Measurements from ENCODE around the gene CRYM. TPM values are rescaled to one million over a fixed set of nuclear protein-coding genes. Genes with fewer than 3 reads are reported as not detected.
"Not testable (repeated sequence)": the region's sequence is repeated elsewhere in the genome, so short reads cannot be mapped to it uniquely, and the experiment has no call there.

Gene CRYM
- total RNA-seq, 2 donors from 2014 or later = 14.2 to 21.0 TPM

DNA sequence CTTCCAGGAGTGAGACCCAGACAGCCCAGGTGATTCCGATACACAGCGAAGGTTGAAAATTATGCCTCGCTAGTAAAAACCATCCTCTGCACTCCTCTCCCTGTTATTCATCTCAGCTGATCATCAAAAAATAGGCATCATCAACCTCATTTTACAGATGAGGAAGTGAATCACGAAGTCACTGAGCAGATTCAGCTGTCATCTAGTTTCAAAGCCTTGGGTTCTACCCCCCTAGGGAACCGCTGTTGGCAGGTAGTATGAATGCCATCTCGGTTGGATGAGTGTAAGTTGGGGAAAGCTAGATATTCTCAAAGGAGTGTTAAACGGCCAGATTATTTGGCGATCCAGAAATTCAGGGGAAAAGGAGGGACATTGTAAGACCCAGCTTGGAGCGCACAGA, 2.0 kb downstream of the CRYM start:
- Histone ChIP-seq H3K36me3 (ENCODE audit: control insufficient read depth, insufficient read depth, low read length) (no peaks in the 10 kb centered on the region), H3K9ac (ENCODE audit: extremely low read depth, low read length, poor library complexity, severe bottlenecking) (no peak overlapping the region), H3K27me3 (ENCODE audit: control insufficient read depth, insufficient read depth, low read length, poor library complexity, severe bottlenecking) (peaks cover 41% of the 10 kb centered on the region), H3K9me3 (ENCODE audit: control insufficient read depth, low read length) (no peaks in the 10 kb centered on the region), H3K4me1 (ENCODE audit: control insufficient read depth, insufficient read depth, low read length) (peaks cover 6% of the 10 kb centered on the region), H3K27ac (ENCODE audit: low read depth, low read length) (no peak overlapping the region), H3K4me3 (ENCODE audit: low read length) (no peak overlapping the region)
- TF ChIP-seq, protein P1, sequence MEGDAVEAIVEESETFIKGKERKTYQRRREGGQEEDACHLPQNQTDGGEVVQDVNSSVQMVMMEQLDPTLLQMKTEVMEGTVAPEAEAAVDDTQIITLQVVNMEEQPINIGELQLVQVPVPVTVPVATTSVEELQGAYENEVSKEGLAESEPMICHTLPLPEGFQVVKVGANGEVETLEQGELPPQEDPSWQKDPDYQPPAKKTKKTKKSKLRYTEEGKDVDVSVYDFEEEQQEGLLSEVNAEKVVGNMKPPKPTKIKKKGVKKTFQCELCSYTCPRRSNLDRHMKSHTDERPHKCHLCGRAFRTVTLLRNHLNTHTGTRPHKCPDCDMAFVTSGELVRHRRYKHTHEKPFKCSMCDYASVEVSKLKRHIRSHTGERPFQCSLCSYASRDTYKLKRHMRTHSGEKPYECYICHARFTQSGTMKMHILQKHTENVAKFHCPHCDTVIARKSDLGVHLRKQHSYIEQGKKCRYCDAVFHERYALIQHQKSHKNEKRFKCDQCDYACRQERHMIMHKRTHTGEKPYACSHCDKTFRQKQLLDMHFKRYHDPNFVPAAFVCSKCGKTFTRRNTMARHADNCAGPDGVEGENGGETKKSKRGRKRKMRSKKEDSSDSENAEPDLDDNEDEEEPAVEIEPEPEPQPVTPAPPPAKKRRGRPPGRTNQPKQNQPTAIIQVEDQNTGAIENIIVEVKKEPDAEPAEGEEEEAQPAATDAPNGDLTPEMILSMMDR (conservative IDR thresholded peaks at IDR 0.05) = no peak
- DNase-seq = no peak
- Mint-ChIP-seq H3K27ac (no peak overlapping the region), H3K9me3 (no peaks in the 10 kb centered on the region), H3K36me3 (ENCODE audit: low read depth) (no peaks in the 10 kb centered on the region), H3K27me3 (ENCODE audit: insufficient read depth) (peaks cover 56% of the 10 kb centered on the region), H3K4me1 (peaks cover 17% of the 10 kb centered on the region), H3K4me3 (no peak overlapping the region)
- 83 to 95% methylated on average over 5 to 9 of the region's 9 CpGs for WGBS, 2 experiments (ENCODE audit: insufficient coverage in 1 of 2, insufficient read length in 1 of 2)

DNA sequence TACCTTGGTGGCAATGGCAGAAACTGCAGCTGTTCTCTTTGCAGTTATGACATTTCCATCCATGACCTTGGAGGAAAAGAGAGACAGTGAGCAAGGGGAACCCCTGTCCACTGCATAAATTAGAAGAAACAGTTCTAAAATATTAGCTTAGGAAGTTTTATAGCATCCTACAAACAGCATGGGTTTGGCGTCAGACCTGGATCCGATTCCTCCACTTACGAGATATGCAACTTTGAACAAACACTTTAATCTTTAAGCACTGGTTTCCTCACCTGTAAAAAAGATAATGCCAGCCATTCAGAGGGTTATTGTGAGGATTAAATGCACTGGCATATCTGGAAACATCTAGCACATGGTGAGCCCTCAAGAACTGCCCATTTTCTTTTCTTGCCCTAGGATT, 2.6 kb downstream of the CRYM start:
- DNase-seq = no peak
- Histone ChIP-seq H3K27me3 (ENCODE audit: control insufficient read depth, insufficient read depth, low read length, poor library complexity, severe bottlenecking) (peaks cover 41% of the 10 kb centered on the region), H3K27ac (ENCODE audit: low read depth, low read length) (no peak overlapping the region), H3K36me3 (ENCODE audit: control insufficient read depth, insufficient read depth, low read length) (no peaks in the 10 kb centered on the region), H3K9ac (ENCODE audit: extremely low read depth, low read length, poor library complexity, severe bottlenecking) (no peak overlapping the region), H3K4me1 (ENCODE audit: control insufficient read depth, insufficient read depth, low read length) (peaks cover 6% of the 10 kb centered on the region), H3K9me3 (ENCODE audit: control insufficient read depth, low read length) (no peaks in the 10 kb centered on the region), H3K4me3 (ENCODE audit: low read length) (no peak overlapping the region)
- no peaks in the 10 kb centered on the region for H3K36me3 Mint-ChIP-seq (ENCODE audit: low read depth)
- H3K27ac Mint-ChIP-seq = no peak overlapping the region
- no peak overlapping the region for H3K4me3 Mint-ChIP-seq
- peaks cover 55% of the 10 kb centered on the region for H3K27me3 Mint-ChIP-seq (ENCODE audit: insufficient read depth)
- no peaks in the 10 kb centered on the region for H3K9me3 Mint-ChIP-seq
- peaks cover 17% of the 10 kb centered on the region for H3K4me1 Mint-ChIP-seq
- 85 to 100% methylated on average over 2 to 3 of the region's 3 CpGs for whole genome bisulfite sequencing, 2 experiments (ENCODE audit: insufficient coverage in 1 of 2, insufficient read length in 1 of 2)
- TF ChIP-seq, protein P1 (conservative IDR thresholded peaks at IDR 0.05) = no peak

DNA sequence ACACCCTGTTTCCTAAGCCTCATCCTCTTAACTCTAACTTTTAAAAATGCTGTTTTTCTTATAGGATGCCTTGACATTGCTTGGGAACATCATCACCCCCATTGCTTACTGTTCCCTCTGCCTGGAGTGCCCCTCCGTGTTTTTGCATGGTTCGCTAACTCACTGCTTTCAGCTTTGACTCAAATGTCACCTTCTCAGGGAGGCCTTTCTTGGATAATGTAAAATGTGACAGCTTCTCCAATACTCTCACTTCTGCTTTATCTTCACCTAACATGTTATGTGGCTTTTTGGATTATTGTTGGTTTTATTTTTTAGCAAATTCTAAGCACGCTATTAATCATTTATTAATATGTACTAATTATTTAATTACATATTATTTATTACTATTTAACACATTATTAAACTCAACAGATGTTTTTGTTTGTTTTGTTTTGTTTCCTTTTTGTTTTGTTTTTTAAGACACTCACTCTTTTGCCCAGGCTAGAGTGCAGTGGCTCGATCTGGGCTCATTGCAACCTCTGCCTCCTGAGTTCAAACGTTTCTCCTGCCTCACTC, 3.8 kb downstream of the CRYM start:
- peaks cover 6% of the 10 kb centered on the region for H3K4me1 ChIP-seq (ENCODE audit: control insufficient read depth, insufficient read depth, low read length)
- H3K9me3 Mint-ChIP-seq = no peaks in the 10 kb centered on the region
- H3K36me3 ChIP-seq (ENCODE audit: control insufficient read depth, insufficient read depth, low read length) = no peaks in the 10 kb centered on the region
- H3K36me3 Mint-ChIP-seq (ENCODE audit: low read depth) = no peaks in the 10 kb centered on the region
- H3K4me1 Mint-ChIP-seq = peaks cover 17% of the 10 kb centered on the region
- no peak overlapping the region for H3K4me3 Mint-ChIP-seq
- no peak overlapping the region for H3K9ac ChIP-seq (ENCODE audit: extremely low read depth, low read length, poor library complexity, severe bottlenecking)
- peaks cover 47% of the 10 kb centered on the region for H3K27me3 Mint-ChIP-seq (ENCODE audit: insufficient read depth)
- 74 to 78% methylated on average over 2 to 4 of the region's 5 CpGs for WGBS, 2 experiments (ENCODE audit: insufficient coverage in 1 of 2, insufficient read length in 1 of 2)
- H3K9me3 ChIP-seq (ENCODE audit: control insufficient read depth, low read length) = no peaks in the 10 kb centered on the region
- DNase-seq = no peak
- H3K27me3 ChIP-seq (ENCODE audit: control insufficient read depth, insufficient read depth, low read length, poor library complexity, severe bottlenecking) = peaks cover 32% of the 10 kb centered on the region
- H3K27ac Mint-ChIP-seq = no peak overlapping the region
- no peak overlapping the region for H3K27ac ChIP-seq (ENCODE audit: low read depth, low read length)
- TF ChIP-seq, protein P1 (conservative IDR thresholded peaks at IDR 0.05) = no peak
- H3K4me3 ChIP-seq (ENCODE audit: low read length) = peak overlapping the region; percentile 50

DNA sequence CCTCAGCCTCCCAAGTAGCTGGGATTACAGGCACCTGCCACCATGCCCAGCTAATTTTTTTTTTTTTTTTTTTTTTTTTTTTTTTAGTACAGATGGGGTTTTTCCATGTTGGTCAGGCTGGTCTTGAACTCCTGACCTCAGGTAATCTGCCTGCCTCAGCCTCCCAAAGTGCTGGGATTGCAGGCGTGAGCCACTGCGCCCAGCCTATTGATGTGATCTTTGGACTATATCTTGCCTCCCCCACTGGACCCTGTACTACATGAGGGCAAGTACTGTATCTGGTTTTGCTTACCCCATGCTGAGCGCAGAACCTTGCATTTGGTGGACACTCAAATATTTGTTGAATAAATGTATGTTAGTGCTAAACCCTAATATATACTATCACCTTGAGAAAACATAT, 5.3 kb downstream of the CRYM start:
- Mint-ChIP-seq H3K27me3 (ENCODE audit: insufficient read depth) (peaks cover 33% of the 10 kb centered on the region), H3K4me1 (peaks cover 17% of the 10 kb centered on the region)
- H3K36me3 ChIP-seq (ENCODE audit: control insufficient read depth, insufficient read depth, low read length); H3K27ac Mint-ChIP-seq; H3K4me1 ChIP-seq (ENCODE audit: control insufficient read depth, insufficient read depth, low read length); H3K36me3 Mint-ChIP-seq (ENCODE audit: low read depth); H3K9me3 ChIP-seq (ENCODE audit: control insufficient read depth, low read length); H3K4me3 ChIP-seq (ENCODE audit: low read length); H3K27ac ChIP-seq (ENCODE audit: low read depth, low read length); H3K9ac ChIP-seq (ENCODE audit: extremely low read depth, low read length, poor library complexity, severe bottlenecking); H3K4me3 Mint-ChIP-seq; DNase-seq; H3K9me3 Mint-ChIP-seq: not testable (repeated sequence)
- WGBS, 2 experiments (ENCODE audit: insufficient coverage in 1 of 2, insufficient read length in 1 of 2) = 96 to 100% methylated on average over 1 to 2 of the region's 3 CpGs
- peaks cover 19% of the 10 kb centered on the region for H3K27me3 ChIP-seq (ENCODE audit: control insufficient read depth, insufficient read depth, low read length, poor library complexity, severe bottlenecking)
